Astrocyte of the cerebellum (primary cell): ENCODE results near the gene PNMA5.
"Not testable (repeated sequence)": the region's sequence is repeated elsewhere in the genome, so short reads cannot be mapped to it uniquely, and the experiment has no call there.

Experiments used
- DNase-seq: peaks from one replicate; pipeline ENCODE4 v3.0.0-alpha.2; 2011; ENCODE audit warnings: low read depth
- H3K4me3 ChIP-seq: 2 replicates; pipeline ENCODE4 v1.5.1; 2011; ENCODE audit warnings: mild to moderate bottlenecking, low read depth, low read length, moderate library complexity
- CTCF ChIP-seq: IDR thresholded peaks from 2 replicates; pipeline ENCODE4 v1.5.1; 2012; ENCODE audit warnings: low read length, low read depth, moderate library complexity, mild to moderate bottlenecking; ENCODE audit errors: missing control alignments
- in situ Hi-C: cut with HindIII; loops from 2 replicates; pipeline ENCODE4 v1.10.0; 2017; ENCODE audit warnings: low sequenced_read_pairs

Gene PNMA5

GRCh38 chrX:152993933-152994332 lies at the start of gene PNMA5:
Gene PNMA5 (minus strand): TSS chrX:152994116. CDS start chrX:152991598, 2,518 bp downstream.
- no peak for TF ChIP-seq CTCF
- DNase-seq: no peak
- H3K4me3 ChIP-seq: no peak within 1 kb of the TSS
- in situ Hi-C loops: no loop called here

DNA sequence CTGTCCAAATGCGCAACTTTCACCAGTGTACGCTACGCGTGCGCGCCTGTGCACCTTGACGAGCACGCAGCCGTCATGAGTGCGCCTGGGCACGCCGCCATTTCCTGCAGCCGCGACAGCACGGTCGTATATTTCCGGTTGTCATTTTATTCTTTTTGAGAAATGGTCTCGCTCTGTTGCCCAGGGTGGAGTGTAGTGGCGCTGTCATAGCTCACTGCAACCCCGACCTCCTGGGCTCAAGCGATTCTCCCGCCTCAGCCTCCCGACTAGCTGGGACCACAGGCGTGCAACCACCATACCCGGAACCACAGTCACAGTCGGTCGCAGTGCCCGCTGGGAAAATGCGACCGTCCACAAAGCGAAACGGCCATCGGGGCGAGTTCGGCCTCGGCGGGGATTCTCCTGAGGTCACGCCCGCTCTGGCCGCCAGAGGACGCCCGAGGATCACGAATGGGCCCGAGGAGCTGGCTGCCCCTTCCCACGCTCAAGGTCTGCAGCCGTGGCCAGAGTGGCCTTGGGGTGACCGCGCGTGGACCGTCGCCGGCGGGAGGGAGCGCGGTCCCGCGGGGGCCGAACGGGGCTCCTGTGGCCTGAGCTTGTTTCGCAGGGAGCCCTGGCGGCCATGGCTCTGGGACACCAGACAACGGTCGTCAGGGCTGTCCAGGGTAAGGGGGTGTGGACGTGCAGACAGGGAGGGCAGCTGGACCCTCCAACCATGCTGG lies 38.6 kb upstream of the PNMA5 start:
- DNase-seq: no peak
- in situ Hi-C loops: no loop called here
- peak overlapping the region; percentile 15 for H3K4me3 ChIP-seq
- TF ChIP-seq CTCF: peak; percentile 61

- no peak for DNase-seq
- in situ Hi-C loops: no loop called here
- no peak overlapping the region for H3K4me3 ChIP-seq
- no peak for TF ChIP-seq CTCF
Observed at GRCh38 chrX:153030801-153031200, 36.9 kb upstream of the PNMA5 start.

GRCh38 chrX:153029875-153030274 lies 36.0 kb upstream of the PNMA5 start:
- TF ChIP-seq CTCF: no peak
- in situ Hi-C loops: no loop called here
- DNase-seq: no peak
- no peak overlapping the region for H3K4me3 ChIP-seq

- in situ Hi-C loops: no loop called here
- no peak for TF ChIP-seq CTCF
- DNase-seq: no peak
- H3K4me3 ChIP-seq: no peak overlapping the region
Observed at GRCh38 chrX:153029162-153029561, 35.2 kb upstream of the PNMA5 start.

- DNase-seq, H3K4me3 ChIP-seq, in situ Hi-C loops: not testable (repeated sequence)
Observed at GRCh38 chrX:153028487-153028886, 34.6 kb upstream of the PNMA5 start.

DNA sequence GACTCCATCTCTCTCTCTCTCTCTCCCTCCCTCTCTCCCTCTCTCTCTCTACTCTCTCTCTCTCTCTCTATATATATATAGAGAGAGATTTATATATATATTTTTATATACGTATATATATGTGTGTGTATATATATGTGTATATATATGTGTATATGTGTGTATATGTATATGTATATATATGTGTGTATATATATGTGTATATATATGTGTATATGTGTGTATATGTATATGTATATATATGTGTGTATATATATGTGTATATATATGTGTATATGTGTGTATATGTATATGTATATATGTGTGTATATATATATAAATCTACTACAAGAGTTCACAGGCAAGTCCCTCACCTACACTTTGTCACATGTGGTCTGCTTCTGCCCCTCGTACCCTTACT lies 32.6 kb upstream of the PNMA5 start:
- DNase-seq, H3K4me3 ChIP-seq, in situ Hi-C loops: not testable (repeated sequence)

DNA sequence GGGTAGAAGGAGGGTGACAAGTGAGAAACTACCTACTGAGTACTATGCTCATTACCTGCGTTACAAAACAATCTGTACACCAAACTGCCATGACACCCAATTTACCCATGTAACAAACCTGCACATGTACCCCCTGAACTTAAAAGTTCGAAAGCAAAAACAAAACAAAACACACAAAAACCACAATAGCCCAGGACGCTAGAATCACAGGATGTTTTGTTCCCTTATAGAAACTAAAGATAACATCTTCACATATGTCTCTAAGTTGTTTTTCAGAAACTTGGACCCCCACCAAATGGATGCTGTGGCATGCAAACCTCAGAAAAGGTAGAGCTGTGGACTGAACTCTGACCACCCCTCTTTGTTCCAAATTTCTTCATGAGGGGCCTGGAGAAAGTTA lies 25.2 kb upstream of the PNMA5 start:
- in situ Hi-C loops: no loop called here
- no peak for DNase-seq
- H3K4me3 ChIP-seq: no peak overlapping the region
- TF ChIP-seq CTCF: no peak

GRCh38 chrX:153017174-153017573 lies 23.3 kb upstream of the PNMA5 start:
- in situ Hi-C loops, H3K4me3 ChIP-seq, DNase-seq: not testable (repeated sequence)
